Bronchus fibroblast of lung (primary cell): ENCODE results near the gene REV3L. TPM values are rescaled to one million over a fixed set of nuclear protein-coding genes. Genes with fewer than 3 reads are reported as not detected.

ENCODE experiments used
- total RNA-seq: library from RNA; depleted of rRNA; stranded (reverse); fragments of >200 nt; gene quantifications from 2 replicates; pipeline ENCODE4 v1.2.3, GENCODE V29; 2015

The REV3L gene
- 13.6 and 15.2 TPM in 2 replicates for total RNA-seq

GRCh38 chr6:111482959-111483735 is at the start of gene REV3L:
TSS of gene REV3L (minus strand) at chr6:111483218. CDS start at chr6:111482888, 330 bp downstream.

Other genes starting within 250 kb of the REV3L start
- gene TRAF3IP2, start 122.7 kb upstream of the REV3L start, total RNA-seq = 13.6 and 20.7 TPM in 2 replicates